Karpas-422 (cell line): ENCODE results near the gene RNF114. TPM values are rescaled to one million over a fixed set of nuclear protein-coding genes. Genes with fewer than 3 reads are reported as not detected.
"Not testable (repeated sequence)": the region's sequence is repeated elsewhere in the genome, so short reads cannot be mapped to it uniquely, and the experiment has no call there.

Experiments
- DNase-seq: peaks from one replicate; pipeline ENCODE4 v3.0.0-alpha.2; 2015
- H2AFZ ChIP-seq: fragments of 200-600 bp; sonication (generic); 2 replicates; pipeline ENCODE4 v1.6.1; 2014; ENCODE audit warnings: antibody characterized with exemption, low read length, mixed read lengths
- H3K27ac ChIP-seq: fragments of 200-600 bp; sonication (generic); 2 replicates; pipeline ENCODE4 v1.5.1; 2014; ENCODE audit warnings: mild to moderate bottlenecking, low read length, moderate library complexity
- H3K27me3 ChIP-seq: fragments of 200-600 bp; sonication (generic); 2 replicates; pipeline ENCODE4 v1.6.1; 2014; ENCODE audit warnings: low read length, mixed read lengths
- H3K36me3 ChIP-seq: fragments of 200-600 bp; sonication (generic); 2 replicates; pipeline ENCODE4 v1.6.1; 2014; ENCODE audit warnings: low read length, mixed read lengths; ENCODE audit not compliant: insufficient read depth
- H3K4me1 ChIP-seq: fragments of 200-600 bp; sonication (generic); 2 replicates; pipeline ENCODE4 v1.6.1; 2014; ENCODE audit warnings: mild to moderate bottlenecking, low read length, mixed read lengths
- H3K4me2 ChIP-seq: fragments of 200-600 bp; sonication (generic); 2 replicates; pipeline ENCODE4 v1.6.1; 2014; ENCODE audit warnings: low read length, low read depth, mild to moderate bottlenecking; ENCODE audit not compliant: poor library complexity, severe bottlenecking
- H3K4me3 ChIP-seq: fragments of 200-600 bp; sonication (generic); 2 replicates; pipeline ENCODE4 v1.5.1; 2014; ENCODE audit warnings: mild to moderate bottlenecking, antibody characterized with exemption, low read length, mixed read lengths
- H3K79me2 ChIP-seq: fragments of 200-600 bp; sonication (generic); 2 replicates; pipeline ENCODE4 v1.6.1; 2014; ENCODE audit warnings: mild to moderate bottlenecking, low read length, mixed read lengths
- H3K9ac ChIP-seq: fragments of 200-600 bp; sonication (generic); 2 replicates; pipeline ENCODE4 v1.6.0; 2014; ENCODE audit warnings: low read length
- H3K9me2 ChIP-seq: fragments of 200-600 bp; sonication (generic), shearing (Covaris generic); replicated peaks from 2 replicates; pipeline ENCODE4 v1.6.0; 2014; ENCODE audit warnings: mild to moderate bottlenecking, low read length, moderate library complexity; ENCODE audit not compliant: insufficient read depth
- H3K9me3 ChIP-seq: fragments of 300-700, 200-600 bp; sonication (generic); 2 replicates; pipeline ENCODE4 v1.6.1; 2014; ENCODE audit warnings: low read length, mixed read lengths
- H4K20me1 ChIP-seq: fragments of 200-600 bp; sonication (generic); 2 replicates; pipeline ENCODE4 v1.6.1; 2014; ENCODE audit warnings: mild to moderate bottlenecking, antibody characterized with exemption, low read length, low read depth; ENCODE audit not compliant: insufficient read depth
- total RNA-seq: library from RNA; depleted of rRNA; stranded (reverse); fragments of >200 nt; shearing (Covaris generic); gene quantifications from 2 replicates; pipeline ENCODE4 v1.2.3, GENCODE V29; 2014; ENCODE audit warnings: low replicate concordance

The RNF114 gene
- total RNA-seq, 1 experiment from 2014 or later, result 38.1 TPM

GRCh38 chr20:49970498-49970897 is 34.3 kb downstream of the RNF114 start:
- Histone ChIP-seq H3K27me3 (no peaks in the 10 kb centered on the region), H3K9me2 (no peaks in the 10 kb centered on the region)

GRCh38 chr20:49973981-49974380 is 37.8 kb downstream of the RNF114 start:
- Histone ChIP-seq H3K4me2 (no peak overlapping the region), H3K9ac (no peak overlapping the region), H3K36me3 (no peaks in the 10 kb centered on the region), H3K4me3 (no peak overlapping the region), H3K27me3 (no peaks in the 10 kb centered on the region), H3K9me2 (no peaks in the 10 kb centered on the region), H3K27ac (no peak overlapping the region), H3K79me2 (no peaks in the 10 kb centered on the region), H3K4me1 (no peaks in the 10 kb centered on the region), H3K9me3 (no peaks in the 10 kb centered on the region), H4K20me1 (no peaks in the 10 kb centered on the region), H2AFZ (no peak overlapping the region)
- no peak for DNase-seq

More at GRCh38 chr20:49970498-49970897, 34.3 kb downstream of the RNF114 start:
- H3K4me2 ChIP-seq, result no peak overlapping the region
- no peak overlapping the region for H2AFZ ChIP-seq
- peak; percentile 28 for DNase-seq
- no peak overlapping the region for H3K27ac ChIP-seq
- H3K79me2 ChIP-seq, result no peaks in the 10 kb centered on the region
- no peak overlapping the region for H3K9ac ChIP-seq
- H3K36me3 ChIP-seq, result no peaks in the 10 kb centered on the region
- H3K4me1 ChIP-seq, result no peaks in the 10 kb centered on the region
- no peak overlapping the region for H3K4me3 ChIP-seq
- H3K9me3 ChIP-seq, result no peaks in the 10 kb centered on the region
- H4K20me1 ChIP-seq, result no peaks in the 10 kb centered on the region

DNA sequence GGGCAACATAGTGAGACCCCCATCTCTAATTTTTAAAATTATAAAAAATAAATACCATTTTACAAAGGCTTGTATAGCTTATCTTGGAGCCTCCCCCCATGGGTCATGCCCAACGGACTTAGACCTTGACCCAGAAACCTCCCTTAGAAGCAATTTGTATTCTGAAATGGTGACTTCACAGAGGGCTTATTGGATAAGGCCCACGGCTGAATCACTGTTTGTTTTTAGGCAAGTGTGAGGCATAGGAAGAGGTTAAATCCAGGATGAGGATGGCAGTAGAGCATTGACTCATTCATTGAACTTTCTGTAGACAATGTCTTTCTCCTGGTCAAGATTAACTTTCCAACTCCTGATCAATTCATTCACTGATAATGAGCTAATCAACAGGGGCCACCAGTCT is 40.3 kb downstream of the RNF114 start:
- Histone ChIP-seq H3K4me3 (no peak overlapping the region), H3K9me2 (no peaks in the 10 kb centered on the region), H3K9me3 (no peaks in the 10 kb centered on the region), H3K79me2 (no peaks in the 10 kb centered on the region), H3K27ac (no peak overlapping the region), H3K9ac (no peak overlapping the region), H3K4me2 (no peak overlapping the region), H3K27me3 (no peaks in the 10 kb centered on the region), H4K20me1 (no peaks in the 10 kb centered on the region), H3K36me3 (no peaks in the 10 kb centered on the region), H2AFZ (no peak overlapping the region), H3K4me1 (peaks cover 5% of the 10 kb centered on the region)
- DNase-seq, result no peak

GRCh38 chr20:49977740-49978139 is 41.5 kb downstream of the RNF114 start:
- not testable (repeated sequence) for H4K20me1 ChIP-seq

DNA sequence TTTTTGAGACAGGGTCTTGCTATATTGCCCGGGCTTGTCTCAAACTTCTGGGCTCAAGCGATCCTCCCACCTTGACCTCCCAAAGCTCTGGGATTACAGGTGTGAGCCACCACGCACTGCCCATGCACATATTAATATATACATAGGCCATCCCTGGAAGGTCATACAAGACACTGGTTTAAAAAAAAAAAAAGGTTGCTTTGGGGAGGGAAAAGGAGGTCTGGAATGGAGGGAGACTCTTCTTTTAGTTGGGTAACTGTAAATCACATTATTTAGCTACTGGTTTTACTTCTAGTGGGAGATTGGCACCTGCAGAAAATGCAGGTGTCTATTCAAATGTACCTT is 42.5 kb downstream of the RNF114 start:
- no peaks in the 10 kb centered on the region for H4K20me1 ChIP-seq
- H3K36me3 ChIP-seq, result no peaks in the 10 kb centered on the region
- H3K27ac ChIP-seq, result no peak overlapping the region
- peaks cover 17% of the 10 kb centered on the region for H3K4me1 ChIP-seq
- no peak overlapping the region for H3K4me2 ChIP-seq
- no peak overlapping the region for H3K4me3 ChIP-seq
- no peaks in the 10 kb centered on the region for H3K9me3 ChIP-seq
- no peak for DNase-seq
- H2AFZ ChIP-seq, result no peak overlapping the region
- H3K9me2 ChIP-seq, result no peaks in the 10 kb centered on the region
- no peak overlapping the region for H3K9ac ChIP-seq
- H3K27me3 ChIP-seq, result no peaks in the 10 kb centered on the region
- no peaks in the 10 kb centered on the region for H3K79me2 ChIP-seq

More at GRCh38 chr20:49977740-49978139, 41.5 kb downstream of the RNF114 start:
- not testable (repeated sequence) for H3K4me3 ChIP-seq, H3K27me3 ChIP-seq, H2AFZ ChIP-seq, H3K4me2 ChIP-seq, H3K9me2 ChIP-seq, H3K9me3 ChIP-seq, H3K9ac ChIP-seq, H3K36me3 ChIP-seq, H3K79me2 ChIP-seq, H3K27ac ChIP-seq, DNase-seq
- H3K4me1 ChIP-seq, result peaks cover 13% of the 10 kb centered on the region

DNA sequence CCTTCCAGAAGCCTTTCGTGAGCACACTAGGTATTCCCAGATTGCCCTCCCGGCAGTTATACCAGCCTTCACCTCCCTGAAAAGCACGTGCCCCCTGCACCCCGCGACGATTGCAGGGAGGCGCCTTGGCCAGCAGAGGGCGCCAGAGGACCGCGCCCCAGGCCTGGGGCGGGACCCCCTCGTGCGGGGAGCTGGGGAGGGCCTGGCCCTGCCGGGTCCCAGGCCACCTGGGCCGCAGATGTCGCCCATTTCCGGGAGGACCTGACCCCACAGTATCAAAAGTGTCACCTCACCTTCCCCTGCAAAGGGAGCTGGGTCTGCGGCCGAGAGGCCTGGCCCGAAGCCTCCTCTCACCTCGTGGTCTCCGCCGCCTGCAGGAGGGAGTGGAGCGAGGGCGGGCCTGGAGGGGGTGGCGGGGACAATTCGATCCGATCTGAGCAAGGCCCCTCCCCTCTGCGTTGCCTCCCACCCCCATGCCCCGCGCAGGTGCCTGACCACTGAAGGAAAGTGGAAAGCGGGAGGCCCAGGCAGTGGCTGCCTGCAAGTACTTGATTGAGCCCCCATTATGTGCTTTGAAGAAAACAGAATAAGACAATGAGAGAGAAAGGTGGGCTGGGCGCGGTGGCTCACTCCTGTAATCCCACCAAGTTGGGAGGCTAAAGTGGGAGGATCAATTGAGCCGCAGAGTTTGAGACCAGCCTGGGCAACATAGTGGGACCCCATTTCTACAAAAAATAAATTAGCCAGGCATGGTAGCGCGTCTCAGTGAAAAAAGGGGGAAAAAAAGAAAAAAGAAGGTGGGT is 43.0 kb downstream of the RNF114 start:
- Histone ChIP-seq H3K36me3 (no peaks in the 10 kb centered on the region), H3K4me2 (peak overlapping the region; percentile 43), H3K27ac (no peak overlapping the region), H3K4me3 (no peak overlapping the region; the same call in 1 of the 2 replicates), H4K20me1 (peaks cover 2% of the 10 kb centered on the region; the same call in 1 of the 2 replicates), H3K4me1 (peaks cover 17% of the 10 kb centered on the region), H3K9ac (peak overlapping the region; percentile 29; the same call in 1 of the 2 replicates), H3K27me3 (no peaks in the 10 kb centered on the region), H3K79me2 (no peaks in the 10 kb centered on the region), H3K9me2 (no peaks in the 10 kb centered on the region), H3K9me3 (no peaks in the 10 kb centered on the region), H2AFZ (no peak overlapping the region)
- DNase-seq, result peak; percentile 82

DNA sequence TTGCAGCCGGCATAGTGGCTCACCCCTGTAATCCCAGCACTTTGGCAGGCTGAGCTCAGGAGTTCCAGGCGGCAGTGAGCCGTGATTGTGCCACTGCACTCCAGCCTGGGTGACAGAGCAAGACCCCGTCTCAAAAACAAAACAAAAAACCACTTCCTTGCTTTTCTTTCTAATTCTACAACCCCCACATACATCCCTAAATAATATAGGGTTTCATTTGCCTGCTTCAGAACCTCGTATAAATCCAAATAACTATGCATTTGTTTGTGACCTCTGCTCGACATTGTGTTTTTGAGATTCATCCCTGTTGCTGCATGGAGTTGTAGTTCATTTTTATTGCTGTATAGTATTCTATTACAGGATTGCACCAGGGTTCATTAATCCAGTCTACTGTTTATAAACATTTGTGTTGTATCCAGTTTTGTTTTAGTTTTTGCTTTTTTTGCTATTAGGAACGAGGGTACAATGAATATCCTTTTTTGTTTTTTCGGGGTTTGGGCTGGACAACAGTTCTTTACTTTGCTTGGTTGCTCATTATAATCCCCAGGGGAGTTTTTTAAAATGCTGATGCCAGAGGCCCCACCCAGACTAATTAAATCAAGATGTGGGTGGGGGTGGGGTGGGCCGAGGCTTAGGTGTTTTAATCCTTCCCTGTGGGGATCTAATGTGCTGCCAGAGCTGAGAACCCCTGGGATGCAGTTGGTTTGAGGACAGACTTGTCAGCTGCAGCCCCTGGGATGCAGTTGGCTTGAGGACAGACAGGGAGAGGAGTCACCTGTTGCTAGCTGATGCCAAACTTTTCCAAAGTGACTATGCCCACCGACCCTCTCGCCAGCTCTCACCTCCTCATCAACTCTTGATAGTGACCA is 44.2 kb downstream of the RNF114 start:
- H3K9me3 ChIP-seq, result no peaks in the 10 kb centered on the region
- no peak overlapping the region for H3K9ac ChIP-seq
- H3K79me2 ChIP-seq, result no peaks in the 10 kb centered on the region
- H3K9me2 ChIP-seq, result no peaks in the 10 kb centered on the region
- no peak overlapping the region for H3K4me2 ChIP-seq
- peaks cover 17% of the 10 kb centered on the region for H3K4me1 ChIP-seq
- no peak overlapping the region for H2AFZ ChIP-seq
- peaks cover 7% of the 10 kb centered on the region; the same call in 1 of the 2 replicates for H4K20me1 ChIP-seq
- H3K4me3 ChIP-seq, result no peak overlapping the region
- no peaks in the 10 kb centered on the region for H3K36me3 ChIP-seq
- no peak overlapping the region for H3K27ac ChIP-seq
- DNase-seq, result no peak
- H3K27me3 ChIP-seq, result no peaks in the 10 kb centered on the region
